ENCODE results near the gene SCAF11.
A peak's percentile ranks its signal among the peaks of the same experiment; 100 is the strongest.

The SCAF11 gene

DNA sequence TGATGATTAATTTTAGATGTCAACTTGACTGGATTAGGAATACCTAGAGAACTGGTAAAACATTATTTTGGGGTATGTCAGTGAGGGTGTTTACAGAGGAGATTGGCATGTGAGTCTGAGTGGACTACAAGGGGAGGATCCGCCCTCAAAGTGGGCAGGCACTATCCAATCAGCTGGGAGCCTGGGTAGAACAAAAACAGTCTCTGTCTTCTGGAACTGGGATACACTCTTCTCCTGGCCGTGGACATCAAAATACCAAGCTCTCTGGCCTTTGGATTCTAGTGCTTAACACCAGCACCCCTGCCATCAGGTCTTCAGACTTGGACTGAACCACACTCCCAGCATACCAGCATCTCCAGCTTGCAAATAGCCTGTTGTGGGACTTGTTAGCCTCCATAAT is 4.4 kb upstream of the SCAF11 start:
- H3K9ac ChIP-seq (ENCODE audit: low read length): no peak overlapping the region
- H3K9me3 ChIP-seq (ENCODE audit: control insufficient read depth, low read length): no peaks in the 10 kb centered on the region
- H3K4me1 ChIP-seq (ENCODE audit: control insufficient read depth, insufficient read depth, low read length): no peaks in the 10 kb centered on the region
- H3K27me3 ChIP-seq (ENCODE audit: control insufficient read depth, insufficient read depth, low read length): no peaks in the 10 kb centered on the region
- no peak overlapping the region for H3K4me3 ChIP-seq (ENCODE audit: low read length)
- H3K36me3 ChIP-seq (ENCODE audit: control insufficient read depth, insufficient read depth, low read length): no peaks in the 10 kb centered on the region

DNA sequence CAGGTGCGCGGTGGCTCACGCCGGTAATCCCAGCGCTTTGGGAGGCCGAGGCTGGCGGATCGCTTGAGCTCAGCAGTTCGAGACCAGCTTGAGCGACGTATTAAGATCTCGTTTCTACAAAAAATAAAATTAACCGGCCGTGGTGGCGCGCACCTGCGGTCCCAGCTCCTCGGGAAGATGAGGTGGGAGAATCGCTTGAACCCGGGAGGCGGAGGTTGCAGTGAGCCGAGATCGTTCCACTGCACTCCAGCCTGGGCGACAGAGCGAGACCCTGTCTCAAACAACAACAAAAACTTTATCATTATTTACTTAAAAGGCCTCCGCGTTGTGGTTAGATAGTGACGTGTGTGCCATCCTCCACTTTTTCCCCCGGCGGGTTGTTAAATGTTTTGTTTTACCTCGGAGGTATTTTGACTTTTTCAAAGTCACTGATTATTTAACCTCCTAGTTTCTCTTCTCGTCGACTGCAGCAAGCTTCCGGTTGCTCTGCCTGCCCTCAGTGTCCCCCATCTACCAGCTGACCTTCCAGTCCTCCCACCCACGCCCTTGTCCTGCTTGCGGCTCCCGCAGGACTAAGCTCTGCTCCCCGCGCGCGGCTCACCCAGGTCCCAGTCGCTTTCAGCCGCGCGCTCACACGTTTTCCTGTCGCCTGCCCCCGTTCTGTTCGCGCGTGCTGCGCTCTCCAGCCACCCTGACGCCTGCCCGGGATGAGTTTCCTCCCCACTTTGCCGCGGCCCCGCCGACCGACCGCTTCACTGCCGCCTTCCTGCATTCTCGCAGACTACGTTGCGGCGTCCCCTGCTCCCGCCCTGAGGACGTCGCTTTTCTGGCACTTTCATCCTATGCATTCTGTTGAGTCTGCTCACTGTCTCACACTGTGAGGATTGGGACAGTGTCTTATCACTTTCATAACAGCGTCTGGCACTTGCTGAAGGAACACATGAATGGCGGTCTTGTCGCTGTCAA is 1.2 kb upstream of the SCAF11 start:
- peak overlapping the region; percentile 77 for H3K9ac ChIP-seq (ENCODE audit: low read length)

DNA sequence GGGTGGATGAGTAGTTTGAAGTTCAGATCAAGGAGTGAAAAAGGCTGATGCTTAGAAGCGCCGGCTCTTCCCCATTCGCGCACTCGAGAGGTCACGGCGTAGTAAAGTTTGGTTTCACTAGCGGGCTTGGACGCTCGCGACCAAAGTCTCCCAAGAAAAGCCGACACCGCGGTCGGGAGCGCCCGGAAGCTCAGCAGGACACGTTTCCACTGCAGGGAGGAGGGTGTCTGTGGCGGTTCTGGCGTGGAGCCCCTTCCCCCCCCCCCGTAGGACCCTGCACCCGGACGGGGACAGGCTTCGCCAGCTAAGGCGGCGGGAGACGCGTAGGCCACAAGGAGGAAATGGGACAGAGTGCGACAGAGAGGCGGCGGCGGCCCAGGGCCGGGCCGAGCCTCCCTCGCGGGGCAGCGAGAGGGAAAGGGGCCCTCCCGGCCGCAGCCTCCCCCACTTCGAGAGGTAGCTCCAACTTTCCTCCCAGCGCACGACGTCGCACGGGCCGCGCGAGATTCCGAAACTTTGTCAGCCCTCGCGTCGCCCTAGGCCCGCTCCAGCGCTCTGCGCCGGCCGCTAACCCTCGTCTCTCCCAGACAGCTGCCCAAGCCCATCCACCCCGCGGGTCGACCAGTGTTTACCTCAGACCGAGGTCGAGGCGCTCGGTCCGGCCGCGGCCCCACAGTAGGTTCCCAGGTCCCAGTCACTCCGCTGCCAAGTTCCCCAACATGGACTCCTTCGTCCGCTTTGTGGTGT is 480 bp downstream of the SCAF11 start:
- Histone ChIP-seq H3K9ac (ENCODE audit: low read length) (peak overlapping the region; percentile 98), H3K4me1 (ENCODE audit: control insufficient read depth, insufficient read depth, low read length) (peaks cover 5% of the 10 kb centered on the region), H3K36me3 (ENCODE audit: control insufficient read depth, insufficient read depth, low read length) (no peaks in the 10 kb centered on the region), H3K4me3 (ENCODE audit: low read length) (peak overlapping the region; percentile 68), H3K27me3 (ENCODE audit: control insufficient read depth, insufficient read depth, low read length) (no peaks in the 10 kb centered on the region), H3K9me3 (ENCODE audit: control insufficient read depth, low read length) (no peaks in the 10 kb centered on the region)

More for the DNA sequence above, 1.2 kb upstream of the SCAF11 start:
- Histone ChIP-seq H3K4me1 (ENCODE audit: control insufficient read depth, insufficient read depth, low read length) (peaks cover 5% of the 10 kb centered on the region), H3K9me3 (ENCODE audit: control insufficient read depth, low read length) (no peaks in the 10 kb centered on the region), H3K36me3 (ENCODE audit: control insufficient read depth, insufficient read depth, low read length) (no peaks in the 10 kb centered on the region), H3K27me3 (ENCODE audit: control insufficient read depth, insufficient read depth, low read length) (no peaks in the 10 kb centered on the region), H3K4me3 (ENCODE audit: low read length) (peak overlapping the region; percentile 40)

DNA sequence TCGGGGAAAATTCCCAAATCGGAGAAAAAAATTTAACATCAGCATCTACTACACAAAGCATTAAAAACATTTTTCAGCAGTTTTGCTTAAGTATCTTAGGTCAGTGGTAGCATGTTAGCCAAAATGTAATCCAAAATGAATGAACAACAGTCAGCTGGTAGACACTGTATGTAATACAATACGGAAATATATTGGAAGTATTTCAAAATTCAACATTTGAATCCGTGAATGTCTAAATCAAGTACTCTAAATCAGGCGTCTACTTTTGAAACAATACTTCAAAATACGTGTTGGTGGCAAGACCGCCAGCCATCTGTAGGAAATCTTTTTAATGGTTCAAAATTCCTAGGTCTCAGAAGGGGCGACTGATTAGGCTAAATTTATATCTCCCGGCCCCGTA is 1.1 kb downstream of the SCAF11 start:
- no peaks in the 10 kb centered on the region for H3K9me3 ChIP-seq (ENCODE audit: control insufficient read depth, low read length)
- H3K4me3 ChIP-seq (ENCODE audit: low read length): peak overlapping the region; percentile 68
- no peaks in the 10 kb centered on the region for H3K27me3 ChIP-seq (ENCODE audit: control insufficient read depth, insufficient read depth, low read length)
- H3K4me1 ChIP-seq (ENCODE audit: control insufficient read depth, insufficient read depth, low read length): peaks cover 5% of the 10 kb centered on the region
- H3K36me3 ChIP-seq (ENCODE audit: control insufficient read depth, insufficient read depth, low read length): no peaks in the 10 kb centered on the region
- H3K9ac ChIP-seq (ENCODE audit: low read length): peak overlapping the region; percentile 98

DNA sequence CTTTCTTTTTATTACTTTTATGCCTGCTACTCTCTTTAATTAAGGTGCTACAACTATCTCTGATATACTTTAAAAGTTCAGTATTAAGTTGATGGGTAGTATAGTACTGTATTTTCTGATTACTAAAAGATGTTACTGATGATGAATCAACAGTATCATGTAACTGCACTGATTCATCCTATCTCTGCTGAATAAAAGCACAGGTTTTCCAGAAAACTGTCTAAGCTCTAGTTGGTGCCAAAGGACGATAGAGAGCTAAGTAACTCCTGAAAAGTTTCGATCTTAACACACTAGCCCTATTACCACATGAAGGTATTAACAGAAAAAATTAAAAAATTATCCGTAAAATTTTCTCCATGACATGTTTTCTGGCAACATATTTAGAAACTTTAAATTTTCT is 2.1 kb downstream of the SCAF11 start:
- H3K9ac ChIP-seq (ENCODE audit: low read length): peak overlapping the region; percentile 98
- peaks cover 5% of the 10 kb centered on the region for H3K4me1 ChIP-seq (ENCODE audit: control insufficient read depth, insufficient read depth, low read length)
- H3K4me3 ChIP-seq (ENCODE audit: low read length): no peak overlapping the region
- no peaks in the 10 kb centered on the region for H3K27me3 ChIP-seq (ENCODE audit: control insufficient read depth, insufficient read depth, low read length)
- H3K36me3 ChIP-seq (ENCODE audit: control insufficient read depth, insufficient read depth, low read length): no peaks in the 10 kb centered on the region
- no peaks in the 10 kb centered on the region for H3K9me3 ChIP-seq (ENCODE audit: control insufficient read depth, low read length)

DNA sequence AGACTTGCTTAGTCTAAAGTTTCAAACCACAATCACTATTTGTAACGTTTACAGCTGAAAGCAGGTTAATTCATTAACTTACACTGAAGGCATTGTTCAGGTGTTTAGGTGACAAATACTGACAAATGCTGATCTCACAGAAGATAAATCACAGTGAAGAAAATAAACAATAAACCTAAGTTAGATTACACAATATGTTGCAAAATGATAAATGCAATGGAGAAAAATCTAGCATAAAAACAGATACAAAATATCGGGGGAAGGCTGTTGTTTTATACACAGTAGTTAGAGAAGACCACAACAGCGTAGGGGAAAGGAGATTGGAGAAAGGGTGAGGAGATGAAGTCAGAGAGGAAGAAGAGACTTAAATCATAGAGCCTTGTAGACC is 3.0 kb downstream of the SCAF11 start:
- H3K4me3 ChIP-seq (ENCODE audit: low read length): no peak overlapping the region
- no peaks in the 10 kb centered on the region for H3K36me3 ChIP-seq (ENCODE audit: control insufficient read depth, insufficient read depth, low read length)
- peaks cover 5% of the 10 kb centered on the region for H3K4me1 ChIP-seq (ENCODE audit: control insufficient read depth, insufficient read depth, low read length)
- H3K9ac ChIP-seq (ENCODE audit: low read length): no peak overlapping the region
- no peaks in the 10 kb centered on the region for H3K27me3 ChIP-seq (ENCODE audit: control insufficient read depth, insufficient read depth, low read length)
- no peaks in the 10 kb centered on the region for H3K9me3 ChIP-seq (ENCODE audit: control insufficient read depth, low read length)

DNA sequence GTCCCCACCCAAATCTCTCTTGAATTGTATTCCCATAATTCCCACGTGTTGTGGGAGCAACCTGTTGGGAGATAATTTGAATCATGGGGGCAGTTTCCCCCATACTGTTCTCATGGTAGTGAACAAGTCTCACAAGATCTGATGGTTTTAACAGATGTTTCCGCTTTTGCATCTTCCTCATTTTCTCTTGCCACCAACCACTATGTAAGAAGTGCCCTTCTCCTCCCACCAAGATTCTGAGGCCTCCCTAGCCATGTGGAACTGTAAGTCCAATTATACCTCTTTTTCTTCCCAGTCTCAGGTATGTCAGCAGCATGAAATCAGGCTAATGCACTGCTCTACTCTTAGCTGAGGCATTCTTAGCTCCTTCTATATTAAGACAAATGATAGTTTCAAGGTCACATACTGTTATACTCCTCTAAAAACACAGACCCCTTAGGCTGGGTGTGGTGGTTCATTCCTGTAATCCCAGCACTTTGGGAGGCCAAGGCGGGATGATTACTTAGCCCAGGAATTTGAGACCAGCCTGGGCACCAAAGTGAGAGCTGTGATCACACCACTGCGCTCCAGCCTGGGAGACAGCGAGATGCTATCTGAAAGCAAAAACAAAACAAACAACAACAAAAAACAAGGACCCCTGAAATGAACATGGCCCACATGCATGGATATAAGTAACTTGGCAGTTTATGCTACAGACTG is 3.6 kb downstream of the SCAF11 start:
- H3K9ac ChIP-seq (ENCODE audit: low read length): no peak overlapping the region
- H3K4me3 ChIP-seq (ENCODE audit: low read length): no peak overlapping the region
- H3K27me3 ChIP-seq (ENCODE audit: control insufficient read depth, insufficient read depth, low read length): no peaks in the 10 kb centered on the region
- H3K4me1 ChIP-seq (ENCODE audit: control insufficient read depth, insufficient read depth, low read length): peaks cover 5% of the 10 kb centered on the region
- H3K36me3 ChIP-seq (ENCODE audit: control insufficient read depth, insufficient read depth, low read length): no peaks in the 10 kb centered on the region
- no peaks in the 10 kb centered on the region for H3K9me3 ChIP-seq (ENCODE audit: control insufficient read depth, low read length)

DNA sequence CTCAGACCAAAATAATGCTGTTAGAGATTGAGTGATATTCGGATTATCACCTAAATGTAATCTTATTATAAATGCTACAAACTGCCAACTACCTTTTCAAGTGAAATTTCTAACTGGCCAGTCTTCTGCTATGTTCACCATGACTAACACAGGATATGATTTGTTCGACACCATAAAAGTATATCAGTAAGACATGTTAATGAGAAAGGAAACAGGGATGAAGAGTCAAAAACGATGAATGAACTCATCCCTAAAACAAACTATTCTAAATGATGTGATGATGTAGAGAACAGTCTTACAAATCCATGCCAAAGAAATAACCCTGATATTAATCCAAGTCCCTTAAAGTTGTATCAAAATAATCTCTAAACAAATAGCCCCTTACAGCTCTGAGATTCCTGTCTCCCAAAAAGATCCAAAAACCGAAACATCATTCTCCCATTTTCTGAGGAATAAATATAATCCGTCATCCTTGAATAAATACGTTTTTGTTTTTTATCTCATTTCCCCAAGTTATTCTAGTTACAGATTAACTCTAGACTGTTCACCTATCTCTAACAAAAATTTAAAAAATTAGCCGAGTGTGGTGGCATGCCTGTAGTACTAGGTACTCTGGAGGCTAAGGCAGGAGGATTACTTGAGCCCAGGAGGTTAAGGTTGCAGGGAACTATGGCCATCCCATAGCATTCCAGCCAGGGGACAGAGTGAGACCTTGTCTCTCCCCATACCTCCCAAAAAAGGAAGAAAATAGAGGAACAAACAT is 9.1 kb downstream of the SCAF11 start:
- Histone ChIP-seq H3K4me3 (ENCODE audit: low read length) (no peak overlapping the region), H3K9ac (ENCODE audit: low read length) (no peak overlapping the region), H3K27me3 (ENCODE audit: control insufficient read depth, insufficient read depth, low read length) (no peaks in the 10 kb centered on the region), H3K36me3 (ENCODE audit: control insufficient read depth, insufficient read depth, low read length) (no peaks in the 10 kb centered on the region), H3K4me1 (ENCODE audit: control insufficient read depth, insufficient read depth, low read length) (no peaks in the 10 kb centered on the region), H3K9me3 (ENCODE audit: control insufficient read depth, low read length) (no peaks in the 10 kb centered on the region)

DNA sequence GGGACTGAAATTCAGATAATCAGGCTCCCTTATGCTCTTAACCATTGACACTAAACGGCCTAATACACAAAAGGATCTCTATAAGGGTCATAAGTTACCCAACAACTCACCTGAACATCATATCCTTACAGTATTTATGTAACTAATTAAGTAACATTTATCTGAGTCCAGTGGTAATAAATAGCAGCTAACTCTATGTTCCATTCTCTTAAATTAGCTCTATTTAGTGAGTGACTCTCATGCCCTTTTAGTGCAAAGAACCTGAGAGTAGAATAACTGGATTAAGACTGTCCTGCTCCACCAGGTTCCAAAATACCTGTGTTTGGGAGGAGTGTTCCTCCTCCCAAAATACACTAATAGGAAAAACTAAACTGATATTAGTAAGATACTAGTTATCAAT is 9.8 kb downstream of the SCAF11 start:
- H3K9ac ChIP-seq (ENCODE audit: low read length): no peak overlapping the region
- H3K9me3 ChIP-seq (ENCODE audit: control insufficient read depth, low read length): no peaks in the 10 kb centered on the region
- H3K27me3 ChIP-seq (ENCODE audit: control insufficient read depth, insufficient read depth, low read length): no peaks in the 10 kb centered on the region
- H3K4me1 ChIP-seq (ENCODE audit: control insufficient read depth, insufficient read depth, low read length): no peaks in the 10 kb centered on the region
- no peak overlapping the region for H3K4me3 ChIP-seq (ENCODE audit: low read length)
- no peaks in the 10 kb centered on the region for H3K36me3 ChIP-seq (ENCODE audit: control insufficient read depth, insufficient read depth, low read length)

DNA sequence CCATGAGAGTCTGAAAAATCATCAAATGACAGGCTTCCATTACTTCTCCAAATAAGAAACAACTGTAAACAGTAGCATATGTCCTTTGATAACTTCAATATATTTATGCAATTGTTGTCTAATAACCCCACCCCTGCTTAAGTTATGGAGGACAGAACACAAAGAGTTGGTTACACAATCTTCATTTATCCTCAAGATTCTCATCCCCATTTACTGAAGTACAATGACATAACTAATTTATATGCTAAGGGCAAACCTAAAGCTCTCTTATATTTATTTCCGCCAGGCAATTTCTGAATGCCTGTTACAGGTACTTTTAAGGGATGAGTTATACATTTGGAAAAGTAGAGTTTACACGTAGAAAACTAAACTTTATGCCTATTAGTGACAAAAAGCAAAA is 12.3 kb downstream of the SCAF11 start:
- Histone ChIP-seq H3K4me3 (ENCODE audit: low read length) (no peak overlapping the region), H3K9me3 (ENCODE audit: control insufficient read depth, low read length) (no peaks in the 10 kb centered on the region), H3K4me1 (ENCODE audit: control insufficient read depth, insufficient read depth, low read length) (no peaks in the 10 kb centered on the region), H3K27me3 (ENCODE audit: control insufficient read depth, insufficient read depth, low read length) (no peaks in the 10 kb centered on the region), H3K36me3 (ENCODE audit: control insufficient read depth, insufficient read depth, low read length) (no peaks in the 10 kb centered on the region), H3K9ac (ENCODE audit: low read length) (no peak overlapping the region)

DNA sequence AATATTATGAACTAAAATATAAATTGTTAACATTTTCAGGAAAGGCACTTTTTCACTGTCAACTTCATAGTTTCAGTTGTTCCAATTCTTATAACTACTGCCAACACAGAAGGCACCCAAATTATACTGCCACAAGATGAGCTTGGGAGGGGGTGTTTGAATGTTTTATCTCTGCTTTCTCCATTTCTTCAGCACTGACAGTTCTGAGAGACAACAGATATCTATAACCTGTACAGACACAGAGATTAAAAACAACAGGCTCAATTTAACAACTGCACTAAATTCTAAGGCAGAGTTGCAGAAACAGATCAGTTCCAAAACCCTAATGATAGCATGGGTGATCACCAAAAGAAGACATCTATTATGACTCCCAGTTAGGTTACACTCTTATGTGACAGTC is 12.8 kb downstream of the SCAF11 start:
- no peak overlapping the region for H3K4me3 ChIP-seq (ENCODE audit: low read length)
- H3K9ac ChIP-seq (ENCODE audit: low read length): no peak overlapping the region
- H3K4me1 ChIP-seq (ENCODE audit: control insufficient read depth, insufficient read depth, low read length): no peaks in the 10 kb centered on the region
- no peaks in the 10 kb centered on the region for H3K27me3 ChIP-seq (ENCODE audit: control insufficient read depth, insufficient read depth, low read length)
- no peaks in the 10 kb centered on the region for H3K36me3 ChIP-seq (ENCODE audit: control insufficient read depth, insufficient read depth, low read length)
- no peaks in the 10 kb centered on the region for H3K9me3 ChIP-seq (ENCODE audit: control insufficient read depth, low read length)

All from mucosa of stomach (tissue), 1 donor.